HG03442 (cell line): Measurements from ENCODE around the gene CHGA.

Experiments used
- ATAC-seq: cut with Tn5 transposase; IDR thresholded peaks from one replicate; pipeline ENCODE4 v1.9.1; 2021; ENCODE audit warnings: mild to moderate bottlenecking, moderate library complexity; ENCODE audit not compliant: unreplicated experiment

CHGA gene

GRCh38 chr14:92929689-92930608 is 7.0 kb downstream of the CHGA start:
- ATAC-seq = no peak

GRCh38 chr14:92930737-92931602 is 8.0 kb downstream of the CHGA start:
- ATAC-seq = no peak

GRCh38 chr14:92931681-92932447 is 8.9 kb downstream of the CHGA start:
- ATAC-seq = no peak

- ATAC-seq = no peak
Measured at GRCh38 chr14:92932448-92933395, 9.8 kb downstream of the CHGA start.

- ATAC-seq = no peak
Measured at GRCh38 chr14:92933481-92933880, 10.5 kb downstream of the CHGA start.

- ATAC-seq = no peak
Measured at GRCh38 chr14:92934196-92935085, 11.5 kb downstream of the CHGA start.

- no peak for ATAC-seq
Measured at GRCh38 chr14:92935446-92935845, 12.5 kb downstream of the CHGA start.

- no peak for ATAC-seq
Measured at GRCh38 chr14:92936085-92936484, 13.1 kb downstream of the CHGA start.

- ATAC-seq = no peak
Measured at GRCh38 chr14:92937051-92937937, 14.3 kb downstream of the CHGA start.

- ATAC-seq = no peak
Measured at GRCh38 chr14:92938235-92938875, 15.4 kb downstream of the CHGA start.

- no peak for ATAC-seq
Measured at GRCh38 chr14:92938890-92939671, 16.1 kb downstream of the CHGA start.

- ATAC-seq = no peak
Measured at GRCh38 chr14:92939699-92940098, 16.7 kb downstream of the CHGA start.

- no peak for ATAC-seq
Measured at GRCh38 chr14:92940543-92940942, 17.6 kb downstream of the CHGA start.

- no peak for ATAC-seq
Measured at GRCh38 chr14:92941531-92941930, 18.6 kb downstream of the CHGA start.

GRCh38 chr14:92942136-92942535 is 19.2 kb downstream of the CHGA start:
- ATAC-seq = no peak

- no peak for ATAC-seq
Measured at GRCh38 chr14:92942576-92942975, 19.6 kb downstream of the CHGA start.
